NCI-H510A (cell line): ENCODE results near the gene AFF3.
"Not testable (repeated sequence)": the region's sequence is repeated elsewhere in the genome, so short reads cannot be mapped to it uniquely, and the experiment has no call there.

Experiments
- DNase-seq: peaks from one replicate; lab custom pipeline; 2025; lab: John Stamatoyannopoulos, UW

Gene AFF3

GRCh38 chr2:100145893-100146656 is 3.7 kb upstream of the AFF3 start:
- DNase-seq: no peak

GRCh38 chr2:100143286-100143685 is 896 bp upstream of the AFF3 start:
- no peak for DNase-seq

- DNase-seq: no peak
Observed at GRCh38 chr2:100141906-100142305, 484 bp downstream of the AFF3 start.

GRCh38 chr2:100140582-100140981 is 1.8 kb downstream of the AFF3 start:
- DNase-seq: no peak

- DNase-seq: no peak
Observed at GRCh38 chr2:100137866-100138570, 4.4 kb downstream of the AFF3 start.

GRCh38 chr2:100137318-100137717 is 5.1 kb downstream of the AFF3 start:
- DNase-seq: no peak

GRCh38 chr2:100136310-100136709 is 6.1 kb downstream of the AFF3 start:
- no peak for DNase-seq

GRCh38 chr2:100135415-100135814 is 7.0 kb downstream of the AFF3 start:
- DNase-seq: no peak

- DNase-seq: no peak
Observed at GRCh38 chr2:100130595-100131391, 11.6 kb downstream of the AFF3 start.

GRCh38 chr2:100126897-100127401 is 15.4 kb downstream of the AFF3 start:
- no peak for DNase-seq

- no peak for DNase-seq
Observed at GRCh38 chr2:100126201-100126600, 16.2 kb downstream of the AFF3 start.

- no peak for DNase-seq
Observed at GRCh38 chr2:100125626-100126025, 16.8 kb downstream of the AFF3 start.

GRCh38 chr2:100124761-100125160 is 17.6 kb downstream of the AFF3 start:
- no peak for DNase-seq

GRCh38 chr2:100121124-100121718 is 21.2 kb downstream of the AFF3 start:
- no peak for DNase-seq

GRCh38 chr2:100119235-100119634 is 23.2 kb downstream of the AFF3 start:
- DNase-seq: no peak

GRCh38 chr2:100113990-100114433 is 28.4 kb downstream of the AFF3 start:
- no peak for DNase-seq

GRCh38 chr2:100110614-100111000 is 31.8 kb downstream of the AFF3 start:
- no peak for DNase-seq

GRCh38 chr2:100109986-100110613 is 32.3 kb downstream of the AFF3 start:
- no peak for DNase-seq

GRCh38 chr2:100108648-100109020 is 33.8 kb downstream of the AFF3 start:
- DNase-seq: not testable (repeated sequence)

- no peak for DNase-seq
Observed at GRCh38 chr2:100107906-100108647, 34.3 kb downstream of the AFF3 start.

GRCh38 chr2:100107440-100107839 is 35.0 kb downstream of the AFF3 start:
- no peak for DNase-seq
